ENCODE results near the gene UGT1A1. TPM values are rescaled to one million over a fixed set of nuclear protein-coding genes. Genes with fewer than 3 reads are reported as not detected.

Gene UGT1A1
- total RNA-seq, 4 donors from 2014 or later: 1.7 to 72.9 (median 26.9) TPM

DNA sequence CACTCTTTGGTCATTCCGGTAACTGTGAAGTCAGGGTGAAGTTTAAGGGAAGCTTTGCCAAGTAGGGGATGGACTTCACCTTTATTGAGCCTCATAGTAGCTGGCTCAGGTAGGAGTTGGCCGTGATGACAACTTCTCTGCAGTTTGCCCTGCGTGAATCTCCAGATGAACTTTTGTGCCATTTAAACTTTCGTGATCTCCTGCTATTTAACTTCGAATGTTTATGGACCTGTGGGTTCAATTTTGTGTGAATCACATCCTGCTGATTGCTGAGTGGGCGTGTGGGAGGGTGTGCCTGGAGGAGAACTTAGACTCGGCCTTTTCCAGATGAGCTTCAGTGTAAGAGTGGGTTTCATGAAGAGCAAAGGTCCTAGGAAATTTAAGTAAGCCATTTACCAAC lies 4.2 kb downstream of the UGT1A1 start:
- Histone ChIP-seq H3K27me3 (no peaks in the 10 kb centered on the region), H3K36me3 (peaks cover 0 to 5% (median 0%) of the 10 kb centered on the region in 3 donors), H3K9me3 (no peaks in the 10 kb centered on the region), H3K27ac (peak overlapping the region in 3 of 4 donors; percentile 52 to 87 (median 64)), H3K4me1 (peaks cover 0 to 24% (median 2%) of the 10 kb centered on the region in 4 donors), H3K4me3 (no peak overlapping the region)
- TF ChIP-seq POLR2A (IDR thresholded peaks at IDR 0.05): peak; percentile 20 to 48
- TF ChIP-seq, protein P1, sequence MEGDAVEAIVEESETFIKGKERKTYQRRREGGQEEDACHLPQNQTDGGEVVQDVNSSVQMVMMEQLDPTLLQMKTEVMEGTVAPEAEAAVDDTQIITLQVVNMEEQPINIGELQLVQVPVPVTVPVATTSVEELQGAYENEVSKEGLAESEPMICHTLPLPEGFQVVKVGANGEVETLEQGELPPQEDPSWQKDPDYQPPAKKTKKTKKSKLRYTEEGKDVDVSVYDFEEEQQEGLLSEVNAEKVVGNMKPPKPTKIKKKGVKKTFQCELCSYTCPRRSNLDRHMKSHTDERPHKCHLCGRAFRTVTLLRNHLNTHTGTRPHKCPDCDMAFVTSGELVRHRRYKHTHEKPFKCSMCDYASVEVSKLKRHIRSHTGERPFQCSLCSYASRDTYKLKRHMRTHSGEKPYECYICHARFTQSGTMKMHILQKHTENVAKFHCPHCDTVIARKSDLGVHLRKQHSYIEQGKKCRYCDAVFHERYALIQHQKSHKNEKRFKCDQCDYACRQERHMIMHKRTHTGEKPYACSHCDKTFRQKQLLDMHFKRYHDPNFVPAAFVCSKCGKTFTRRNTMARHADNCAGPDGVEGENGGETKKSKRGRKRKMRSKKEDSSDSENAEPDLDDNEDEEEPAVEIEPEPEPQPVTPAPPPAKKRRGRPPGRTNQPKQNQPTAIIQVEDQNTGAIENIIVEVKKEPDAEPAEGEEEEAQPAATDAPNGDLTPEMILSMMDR (IDR thresholded peaks at IDR 0.05): no peak
- peak in 2 of 3 donors; percentile 66 to 80 for DNase-seq

DNA sequence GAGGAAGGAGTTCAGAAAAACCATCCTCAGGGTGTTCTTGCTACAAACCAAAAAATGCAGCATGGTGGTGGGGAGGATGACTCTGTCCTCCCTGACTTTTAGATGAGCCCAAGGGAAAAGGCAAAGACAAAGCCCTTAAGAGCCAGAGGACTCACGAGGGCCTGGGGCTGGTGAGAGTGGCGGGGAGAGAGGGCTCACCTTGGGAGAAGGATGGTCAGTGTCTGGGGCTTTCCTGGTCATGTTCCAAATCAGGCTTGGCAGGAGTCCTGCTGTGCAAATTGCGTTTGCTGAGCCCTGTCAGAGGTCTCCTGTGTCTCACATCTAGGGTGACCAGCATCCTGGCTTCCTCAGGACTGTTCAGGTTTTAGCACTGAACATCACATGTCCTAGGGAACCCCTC lies 4.7 kb downstream of the UGT1A1 start:
- DNase-seq: no peak
- no peaks in the 10 kb centered on the region for H3K27me3 ChIP-seq
- no peak overlapping the region for H3K4me3 ChIP-seq
- TF ChIP-seq, protein P1 (IDR thresholded peaks at IDR 0.05): no peak
- no peak for TF ChIP-seq POLR2A (IDR thresholded peaks at IDR 0.05)
- peak overlapping the region in 3 of 4 donors; percentile 45 to 83 (median 64) for H3K27ac ChIP-seq
- H3K4me1 ChIP-seq: peaks cover 0 to 19% (median 0%) of the 10 kb centered on the region in 4 donors
- H3K36me3 ChIP-seq: peaks cover 0 to 5% (median 0%) of the 10 kb centered on the region in 3 donors
- H3K9me3 ChIP-seq: no peaks in the 10 kb centered on the region

DNA sequence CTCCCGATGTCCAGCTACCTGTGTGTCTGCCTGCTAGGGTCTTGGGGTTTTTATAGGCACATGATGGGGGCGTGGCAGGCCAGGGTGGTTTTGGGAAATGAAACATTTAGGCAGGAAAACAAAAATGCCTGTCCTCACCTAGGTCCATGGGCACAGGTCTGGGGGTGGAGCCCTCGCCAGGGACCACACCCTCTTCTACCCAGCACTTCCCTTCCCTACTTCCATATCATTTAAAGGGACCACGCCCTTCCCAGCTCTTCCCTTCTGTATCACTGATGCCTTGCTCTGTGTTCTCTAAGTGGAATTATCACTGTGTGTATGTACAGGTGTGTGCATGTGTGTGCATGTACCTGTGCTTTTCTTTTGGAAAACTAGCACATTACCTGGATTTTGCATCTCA lies 6.3 kb downstream of the UGT1A1 start:
- H3K4me3 ChIP-seq: no peak overlapping the region
- no peaks in the 10 kb centered on the region for H3K9me3 ChIP-seq
- no peaks in the 10 kb centered on the region for H3K27me3 ChIP-seq
- no peak for DNase-seq
- peaks cover 0 to 5% (median 0%) of the 10 kb centered on the region in 3 donors for H3K36me3 ChIP-seq
- no peak overlapping the region for H3K27ac ChIP-seq
- H3K4me1 ChIP-seq: peaks cover 0 to 6% (median 0%) of the 10 kb centered on the region in 4 donors
- TF ChIP-seq POLR2A (IDR thresholded peaks at IDR 0.05): no peak
- TF ChIP-seq, protein P1 (IDR thresholded peaks at IDR 0.05): no peak

DNA sequence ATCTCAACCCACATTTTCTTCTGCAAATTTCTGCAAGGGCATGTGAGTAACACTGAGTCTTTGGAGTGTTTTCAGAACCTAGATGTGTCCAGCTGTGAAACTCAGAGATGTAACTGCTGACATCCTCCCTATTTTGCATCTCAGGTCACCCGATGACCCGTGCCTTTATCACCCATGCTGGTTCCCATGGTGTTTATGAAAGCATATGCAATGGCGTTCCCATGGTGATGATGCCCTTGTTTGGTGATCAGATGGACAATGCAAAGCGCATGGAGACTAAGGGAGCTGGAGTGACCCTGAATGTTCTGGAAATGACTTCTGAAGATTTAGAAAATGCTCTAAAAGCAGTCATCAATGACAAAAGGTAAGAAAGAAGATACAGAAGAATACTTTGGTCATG lies 8.0 kb downstream of the UGT1A1 start:
- Histone ChIP-seq H3K36me3 (peaks cover 0 to 5% (median 0%) of the 10 kb centered on the region in 3 donors), H3K9me3 (no peaks in the 10 kb centered on the region), H3K4me3 (no peak overlapping the region), H3K4me1 (no peaks in the 10 kb centered on the region), H3K27me3 (no peaks in the 10 kb centered on the region), H3K27ac (no peak overlapping the region)
- DNase-seq: no peak
- TF ChIP-seq, protein P1 (IDR thresholded peaks at IDR 0.05): no peak
- TF ChIP-seq POLR2A (IDR thresholded peaks at IDR 0.05): no peak

DNA sequence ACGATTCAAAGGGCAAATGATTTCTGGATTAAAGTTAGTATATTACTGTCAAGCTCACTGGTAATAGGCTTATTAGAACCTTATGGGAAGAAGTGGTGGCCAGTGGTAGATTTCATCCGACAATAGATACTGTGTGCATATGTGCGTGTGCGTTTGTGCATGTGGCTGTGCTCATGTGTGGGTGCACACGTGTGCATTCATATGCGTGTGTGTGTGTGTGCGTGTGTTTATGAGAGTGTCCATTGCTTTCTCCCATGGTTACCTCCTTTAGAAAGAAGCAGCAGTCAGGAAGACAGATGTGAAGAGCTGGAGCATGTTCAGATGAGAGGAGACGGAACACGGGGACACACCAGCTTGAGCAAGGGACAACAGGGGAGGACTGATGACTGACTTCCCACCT lies 9.2 kb downstream of the UGT1A1 start:
- Histone ChIP-seq H3K4me3 (no peak overlapping the region), H3K9me3 (no peaks in the 10 kb centered on the region), H3K27ac (no peak overlapping the region), H3K4me1 (no peaks in the 10 kb centered on the region), H3K36me3 (peaks cover 0 to 5% (median 0%) of the 10 kb centered on the region in 3 donors), H3K27me3 (no peaks in the 10 kb centered on the region)
- TF ChIP-seq, protein P1 (IDR thresholded peaks at IDR 0.05): no peak
- no peak for TF ChIP-seq POLR2A (IDR thresholded peaks at IDR 0.05)
- DNase-seq: no peak

DNA sequence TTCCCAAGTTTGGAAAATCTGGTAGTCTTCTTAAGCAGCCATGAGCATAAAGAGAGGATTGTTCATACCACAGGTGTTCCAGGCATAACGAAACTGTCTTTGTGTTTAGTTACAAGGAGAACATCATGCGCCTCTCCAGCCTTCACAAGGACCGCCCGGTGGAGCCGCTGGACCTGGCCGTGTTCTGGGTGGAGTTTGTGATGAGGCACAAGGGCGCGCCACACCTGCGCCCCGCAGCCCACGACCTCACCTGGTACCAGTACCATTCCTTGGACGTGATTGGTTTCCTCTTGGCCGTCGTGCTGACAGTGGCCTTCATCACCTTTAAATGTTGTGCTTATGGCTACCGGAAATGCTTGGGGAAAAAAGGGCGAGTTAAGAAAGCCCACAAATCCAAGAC lies 12.1 kb downstream of the UGT1A1 start:
- H3K27me3 ChIP-seq: no peaks in the 10 kb centered on the region
- peaks cover 0 to 5% (median 0%) of the 10 kb centered on the region in 3 donors for H3K36me3 ChIP-seq
- H3K27ac ChIP-seq: no peak overlapping the region
- H3K4me1 ChIP-seq: no peaks in the 10 kb centered on the region
- no peak overlapping the region for H3K4me3 ChIP-seq
- TF ChIP-seq POLR2A (IDR thresholded peaks at IDR 0.05): no peak
- TF ChIP-seq, protein P1 (IDR thresholded peaks at IDR 0.05): no peak
- H3K9me3 ChIP-seq: no peaks in the 10 kb centered on the region
- no peak for DNase-seq

Measured in Peyer's patch (tissue), 4 donors.